Measurements from ENCODE around the gene CYP4F3. TPM values are rescaled to one million over a fixed set of nuclear protein-coding genes. Genes with fewer than 3 reads are reported as not detected.

CYP4F3 gene
- total RNA-seq: under 0.01 TPM in 1 of 2 replicates, not detected in the other

DNA sequence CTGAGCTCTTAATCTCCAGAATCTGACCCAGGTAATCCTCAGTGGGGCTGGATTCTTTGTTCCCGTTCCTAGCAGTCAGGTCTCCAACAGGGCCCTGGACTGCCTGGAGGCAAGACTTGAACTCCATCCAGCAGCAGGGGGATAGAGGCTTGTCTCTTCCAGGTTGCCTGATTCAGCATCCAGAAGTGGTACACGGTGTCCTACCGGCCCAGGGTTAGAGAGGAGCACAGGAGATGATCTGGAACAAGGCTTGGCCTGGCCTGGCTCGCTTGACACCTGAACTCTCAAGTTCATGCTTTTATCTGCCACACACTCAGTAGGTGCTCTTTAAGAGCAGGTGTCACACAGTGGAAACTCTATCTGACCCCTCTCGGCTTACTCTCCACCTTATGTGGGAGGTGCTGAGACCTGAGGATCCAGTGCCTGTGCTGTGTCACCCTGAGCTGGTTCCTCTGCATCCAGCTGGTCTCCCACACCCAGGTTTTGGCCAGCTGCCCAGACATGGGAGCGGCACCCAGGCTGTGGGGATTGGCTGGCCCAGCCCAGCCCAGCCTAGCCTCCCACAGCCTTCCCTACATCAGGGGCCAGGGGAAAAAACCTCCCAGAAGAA, at the start of gene CYP4F3:
TSS of gene CYP4F3 (plus strand) at position 604 of the 610 bp plus-strand sequence. CDS start 519 bp downstream, outside the sequence.

DNA sequence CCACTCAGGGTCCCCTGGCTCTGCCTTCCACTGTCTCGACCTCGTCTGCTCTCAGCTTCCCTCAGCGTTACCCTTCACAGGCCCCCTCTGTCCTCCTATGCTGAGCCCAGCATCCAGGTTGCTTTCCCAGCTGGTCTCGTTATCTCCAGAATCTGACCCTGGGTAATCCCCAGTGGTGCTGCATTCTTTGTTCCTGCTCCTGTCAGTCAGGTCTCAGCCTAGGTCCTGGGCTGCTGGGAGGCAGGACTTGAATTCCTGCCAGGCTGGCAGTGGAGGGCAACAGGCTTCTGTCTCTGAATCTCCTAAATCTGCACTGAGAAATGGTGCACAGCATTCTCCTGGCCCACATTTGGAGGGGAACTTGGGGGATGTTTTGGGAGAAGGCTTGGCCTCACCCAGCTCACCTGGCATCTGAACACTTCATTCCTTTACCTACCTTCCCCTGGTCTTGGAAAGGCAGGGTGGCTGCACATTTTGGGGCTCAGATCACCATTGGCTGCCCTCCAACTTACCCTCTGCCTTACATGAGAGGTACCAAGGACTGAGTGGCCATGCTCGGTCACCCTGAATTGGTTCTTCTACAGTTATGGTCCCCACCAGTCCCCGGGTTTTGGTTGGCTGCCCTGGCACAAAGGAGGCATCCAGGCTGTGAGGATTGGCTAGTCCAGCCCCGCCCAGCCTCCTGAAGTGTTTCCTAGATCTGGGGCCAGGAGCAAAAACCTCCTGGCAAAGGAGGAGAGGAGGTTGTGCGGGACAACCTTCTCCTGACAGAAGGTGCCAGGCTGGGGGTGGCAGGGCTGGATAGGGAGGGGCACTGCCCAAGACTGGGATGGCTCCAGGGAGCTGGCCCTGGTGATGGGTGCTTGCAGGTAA, 26.0 kb upstream of the CYP4F3 start, which contains the start of gene CYP4F8:
TSS of gene CYP4F8 (plus strand) at position 712 of the 873 bp plus-strand sequence. CDS start 399 bp downstream, outside the sequence.

GRCh38 chr19:15672580-15673175, 32.0 kb downstream of the CYP4F3 start, which contains the start of gene CYP4F12:
CYP4F12 (plus strand) TSS chr19:15673087; CDS start chr19:15673530, 443 bp downstream.

Small RNAs within 50 kb of the gene (small RNA-seq; reads per million reads assigned to genes)
- gene AD000091.1: not detected

Other genes with a start within 250 kb of the CYP4F3 start
- 49.5 and 64.7 TPM in 2 replicates for gene AKAP8L, start 221.9 kb upstream of the CYP4F3 start, total RNA-seq
- 13.3 and 14.6 TPM in 2 replicates for gene WIZ, start 190.9 kb upstream of the CYP4F3 start, total RNA-seq
- gene RASAL3, start 176.4 kb upstream of the CYP4F3 start, total RNA-seq: 0.39 TPM in 1 of 2 replicates, not detected in the other
- gene PGLYRP2, start 161.4 kb upstream of the CYP4F3 start, total RNA-seq: not detected in 2 replicates
- gene CYP4F22, start 132.4 kb upstream of the CYP4F3 start, total RNA-seq: not detected in 2 replicates
- not detected in 2 replicates for gene CYP4F8, start 25.7 kb upstream of the CYP4F3 start, total RNA-seq
- gene CYP4F12, start 32.2 kb downstream of the CYP4F3 start, total RNA-seq: not detected in 2 replicates
- not detected in 2 replicates for gene OR10H2, start 87.1 kb downstream of the CYP4F3 start, total RNA-seq
- not detected in 2 replicates for gene OR10H3, start 97.1 kb downstream of the CYP4F3 start, total RNA-seq
- gene OR10H5, start 146.8 kb downstream of the CYP4F3 start, total RNA-seq: under 0.01 TPM in 1 of 2 replicates, not detected in the other
- gene OR10H1, start 174.8 kb downstream of the CYP4F3 start, total RNA-seq: not detected in 2 replicates

Data from placental epithelial cell (primary cell).